Psoas muscle (tissue), 8 donors: Measurements from ENCODE around the gene SH3D19. TPM values are rescaled to one million over a fixed set of nuclear protein-coding genes. Genes with fewer than 3 reads are reported as not detected.

Source experiments
- ATAC-seq, 4 donors: fragments of 200-7000 bp; cut with Tn5 transposase; one replicate each; pipeline ENCODE4 v1.9.1; 2020; ENCODE audit warnings: moderate library complexity in 3 of 4, mild to moderate bottlenecking in 2 of 4
- DNase-seq, 2 donors: peaks; one replicate each; pipeline ENCODE4 v3.0.0-alpha.2; 2020
- H3K27ac ChIP-seq: fragments of 200-600 bp; one replicate; pipeline ENCODE4 v1.8.0; 2022
- H3K27me3 ChIP-seq, 3 donors: fragments of 200-600 bp in 1 of 3; one replicate each; pipeline versions ENCODE4 v1.6.1 to v1.8.0; 2013 to 2022; ENCODE audit warnings: low read length in 2 of 3, mild to moderate bottlenecking in 2 of 3, moderate library complexity in 1 of 3; ENCODE audit not compliant: insufficient read depth in 3 of 3
- H3K36me3 ChIP-seq, 2 donors: fragments of 200-600 bp in 1 of 2; one replicate each; pipeline versions ENCODE4 v1.6.1 to v1.8.0; 2013 to 2022; ENCODE audit warnings: low read depth in 1 of 2, mild to moderate bottlenecking in 1 of 2, moderate library complexity in 1 of 2; ENCODE audit not compliant: insufficient read depth in 1 of 2
- H3K4me1 ChIP-seq: fragments of 200-600 bp; one replicate; pipeline ENCODE4 v1.8.0; 2022
- H3K4me3 ChIP-seq: fragments of 200-600 bp; one replicate; pipeline ENCODE4 v1.8.0; 2022; ENCODE audit warnings: mild to moderate bottlenecking
- H3K9me3 ChIP-seq: fragments of 200-600 bp; one replicate; pipeline ENCODE4 v1.8.0; 2022
- WGBS, 3 donors: extraction: QIAGEN DNeasy Blood & Tissue Kit; methylation state at CpG; one replicate each; pipeline versions ENCODE4 v1.1.6 to v1.1.7; 2013; 5-methylcytosine and 5-hydroxymethylcytosine counted together
- intact Hi-C, 2 donors: fragments of 100-400 bp; cut with DNase I; formaldehyde crosslinking; loops; one replicate each; pipeline versions ENCODE4 v1.11.0 to v1.14.2; 2022
- polyA plus RNA-seq, 3 donors: library from polyadenylated mRNA; stranded (reverse); fragments of 200-250 nt; gene quantifications; one replicate each; pipeline ENCODE4 v1.2.3, GENCODE V29; 2013
- total RNA-seq, 4 donors: library from RNA; stranded (reverse); fragmentation: NEBNext Ultra II Directional in 2 of 4; extraction: Animal tissue kit (Norgen Biotek cat#: 25700) in 2 of 4; gene quantifications; one replicate each; pipeline versions ENCODE4 v1.2.1 to v1.2.4, GENCODE V29; 2021 to 2023
- TF ChIP-seq, protein P1 (sequence below): fragments of 200-600 bp; IDR thresholded peaks from one replicate; pipeline ENCODE4 v1.8.0; 2022; ENCODE audit warnings: antibody characterized with exemption
- donor health status: healthy with polysubstance abuse.
- donor health status: DM: no; HTN: no; CAD: no; lungs with moderate emphysema.
- donor health status: Bipolar disorder and iron deficiency.
- donor health status: healthy.
- donor health status: DM: yes; HTN: yes; CAD: no.
- donor health status: DM: no; HTN: no; CAD: no.
- donor health status: DM: no; HTN: no; CAD: no.
- donor health status: DM: yes; HTN: yes; CAD: no.

The SH3D19 gene
- total and polyA plus RNA-seq, 7 donors, result 7.0 to 59.0 (median 26.9) TPM

DNA sequence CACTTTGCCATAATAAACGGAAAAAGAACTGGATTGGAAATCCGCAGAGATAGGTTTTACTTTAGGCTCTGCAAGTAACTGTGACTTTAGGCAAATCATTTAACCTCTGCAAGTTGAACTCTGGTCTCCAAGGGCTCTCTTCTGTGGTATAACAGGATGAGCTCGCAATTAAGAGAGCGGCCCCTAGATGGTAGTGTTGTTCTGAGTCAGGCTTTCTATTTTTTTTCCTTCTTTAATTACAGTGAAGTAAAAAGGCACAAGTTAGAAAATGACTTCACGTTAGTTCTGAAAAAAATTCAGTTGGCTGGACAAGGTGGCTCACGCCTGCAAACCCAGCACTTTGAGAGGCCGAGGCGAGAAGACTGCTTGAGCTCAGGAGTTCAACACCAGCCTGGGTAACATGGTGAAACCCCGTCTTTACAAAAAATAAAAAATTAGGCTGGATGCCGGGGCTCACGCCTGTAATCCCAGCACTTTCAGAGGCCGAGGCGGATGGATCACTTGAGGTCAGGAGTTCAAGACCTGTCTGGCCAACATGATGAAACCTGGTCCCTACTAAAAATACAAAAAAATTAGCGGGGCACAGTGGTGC lies 207.9 kb downstream of the SH3D19 start:
- 34 to 41% (median 36%) methylated on average over 14 of the region's 14 CpGs for WGBS, 3 donors
- H3K36me3 ChIP-seq, result peaks cover 0 to 44% of the 10 kb centered on the region in 2 donors
- no peak overlapping the region for H3K4me3 ChIP-seq
- H3K27ac ChIP-seq, result peak overlapping the region; percentile 39
- H3K4me1 ChIP-seq, result no peaks in the 10 kb centered on the region
- ATAC-seq (peak; percentile 55 to 86 (median 77)), DNase-seq (no peak)
- no peaks in the 10 kb centered on the region for H3K9me3 ChIP-seq
- intact Hi-C loops, result loop anchor here in 1 of 2 donors (10.0 kb wide), 1 partner anchor 247 kb away; no protein-coding TSS in a partner anchor
- H3K27me3 ChIP-seq, result no peaks in the 10 kb centered on the region
- TF ChIP-seq, protein P1, sequence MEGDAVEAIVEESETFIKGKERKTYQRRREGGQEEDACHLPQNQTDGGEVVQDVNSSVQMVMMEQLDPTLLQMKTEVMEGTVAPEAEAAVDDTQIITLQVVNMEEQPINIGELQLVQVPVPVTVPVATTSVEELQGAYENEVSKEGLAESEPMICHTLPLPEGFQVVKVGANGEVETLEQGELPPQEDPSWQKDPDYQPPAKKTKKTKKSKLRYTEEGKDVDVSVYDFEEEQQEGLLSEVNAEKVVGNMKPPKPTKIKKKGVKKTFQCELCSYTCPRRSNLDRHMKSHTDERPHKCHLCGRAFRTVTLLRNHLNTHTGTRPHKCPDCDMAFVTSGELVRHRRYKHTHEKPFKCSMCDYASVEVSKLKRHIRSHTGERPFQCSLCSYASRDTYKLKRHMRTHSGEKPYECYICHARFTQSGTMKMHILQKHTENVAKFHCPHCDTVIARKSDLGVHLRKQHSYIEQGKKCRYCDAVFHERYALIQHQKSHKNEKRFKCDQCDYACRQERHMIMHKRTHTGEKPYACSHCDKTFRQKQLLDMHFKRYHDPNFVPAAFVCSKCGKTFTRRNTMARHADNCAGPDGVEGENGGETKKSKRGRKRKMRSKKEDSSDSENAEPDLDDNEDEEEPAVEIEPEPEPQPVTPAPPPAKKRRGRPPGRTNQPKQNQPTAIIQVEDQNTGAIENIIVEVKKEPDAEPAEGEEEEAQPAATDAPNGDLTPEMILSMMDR, result peak; percentile 68

DNA sequence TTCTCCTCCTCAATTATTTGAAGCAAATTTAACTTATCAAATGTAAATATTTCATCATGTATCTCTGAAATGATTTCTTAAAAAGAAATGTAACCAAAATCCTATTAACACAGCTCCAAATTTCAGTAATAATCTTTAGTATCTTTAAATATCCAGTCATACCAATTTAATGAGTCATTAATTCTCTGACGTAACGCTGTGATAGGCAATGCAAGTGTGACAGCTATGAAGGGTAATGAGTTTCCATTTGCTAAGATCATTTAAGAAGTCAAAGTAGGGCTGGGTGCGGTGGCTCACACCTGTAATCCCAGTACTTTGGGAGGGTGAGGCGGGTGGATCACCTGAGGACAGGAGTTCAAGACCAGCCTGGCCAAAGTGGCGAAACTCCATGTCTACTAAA lies 210.4 kb downstream of the SH3D19 start:
- intact Hi-C loops, result loop anchor here (5.0 to 10.0 kb wide), 2 partner anchors 247 to 250 kb away; no protein-coding TSS in a partner anchor
- WGBS, 3 donors, result 84 to 90% (median 87%) methylated on average over 5 of the region's 5 CpGs
- Histone ChIP-seq H3K36me3 (peaks cover 0 to 29% of the 10 kb centered on the region in 2 donors), H3K27ac (no peak overlapping the region), H3K27me3 (no peaks in the 10 kb centered on the region), H3K4me3 (no peak overlapping the region), H3K4me1 (no peaks in the 10 kb centered on the region), H3K9me3 (no peaks in the 10 kb centered on the region)
- TF ChIP-seq, protein P1, result no peak
- no peak for DNase-seq
- no peak for ATAC-seq

DNA sequence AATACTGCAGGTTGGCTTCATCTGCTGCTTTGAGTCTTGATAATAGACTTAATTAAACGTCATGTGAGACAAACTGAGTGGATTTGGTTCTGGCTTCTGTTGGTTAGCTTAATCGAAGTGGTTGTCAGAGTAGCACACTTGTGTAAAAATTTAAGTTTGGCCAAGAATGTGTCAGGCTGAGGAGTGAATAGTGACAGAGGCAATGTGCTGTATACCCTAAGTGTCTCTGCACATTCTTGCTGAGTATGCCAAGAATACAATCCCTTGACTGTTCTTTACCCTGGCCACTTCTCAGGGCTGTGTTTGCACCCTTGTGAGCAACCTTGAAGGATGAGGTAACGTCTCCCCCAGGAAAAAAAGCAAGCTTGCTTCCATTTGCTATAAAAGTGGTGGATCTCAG lies 211.1 kb downstream of the SH3D19 start:
- Histone ChIP-seq H3K9me3 (no peaks in the 10 kb centered on the region), H3K27ac (no peak overlapping the region), H3K36me3 (peaks cover 0 to 22% of the 10 kb centered on the region in 2 donors), H3K4me3 (no peak overlapping the region), H3K27me3 (no peaks in the 10 kb centered on the region), H3K4me1 (no peaks in the 10 kb centered on the region)
- ATAC-seq, result peak in 2 of 4 donors; percentile 20 to 32
- WGBS, 3 donors, result 35 to 52% (median 43%) methylated on average over 3 of the region's 3 CpGs
- intact Hi-C loops, result loop anchor here (5.0 to 10.0 kb wide), 2 partner anchors 248 to 250 kb away; no protein-coding TSS in a partner anchor
- TF ChIP-seq, protein P1, result no peak
- no peak for DNase-seq

DNA sequence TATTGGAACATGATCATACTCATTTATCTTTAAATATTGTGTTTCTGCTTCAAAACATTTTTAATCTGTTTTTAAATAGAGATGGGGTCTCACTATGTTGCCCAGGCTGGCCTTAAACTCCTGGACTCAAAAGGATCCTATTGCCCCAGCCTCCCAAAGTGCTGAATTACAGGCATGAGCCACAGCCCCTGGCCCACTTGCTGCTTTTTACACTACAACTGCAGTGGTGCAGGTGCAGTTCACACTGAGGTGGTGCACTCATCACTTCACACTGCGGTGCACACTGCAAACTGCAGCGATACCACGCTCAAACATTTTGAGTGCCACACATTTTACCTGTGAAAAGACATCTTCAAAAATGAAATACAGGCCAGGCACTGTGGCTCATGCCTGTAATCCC lies 215.2 kb downstream of the SH3D19 start:
- Histone ChIP-seq H3K27ac (no peak overlapping the region), H3K4me3 (no peak overlapping the region), H3K27me3 (no peaks in the 10 kb centered on the region), H3K36me3 (peaks cover 0 to 43% of the 10 kb centered on the region in 2 donors), H3K4me1 (no peaks in the 10 kb centered on the region), H3K9me3 (no peaks in the 10 kb centered on the region)
- ATAC-seq (no peak), DNase-seq (no peak)
- 97 to 98% (median 97%) methylated on average over 3 of the region's 3 CpGs for whole genome bisulfite sequencing, 3 donors
- TF ChIP-seq, protein P1, result no peak
- intact Hi-C loops, result loop anchor here (5.0 to 10.0 kb wide), 2 partner anchors 252 to 255 kb away; no protein-coding TSS in a partner anchor
